Occipital lobe (tissue), 2 donors: ENCODE measurements around the gene SARS1. TPM values are rescaled to one million over a fixed set of nuclear protein-coding genes. Genes with fewer than 3 reads are reported as not detected.

Source experiments
- DNase-seq: peaks from one replicate; lab custom pipeline; 2025; lab: John Stamatoyannopoulos, UW
- total RNA-seq: library from RNA; depleted of rRNA; stranded (reverse); fragments of >200 nt; gene quantifications from one replicate; pipeline ENCODE4 v1.2.3, GENCODE V29; 2014

Gene SARS1
- total RNA-seq, 1 donor from 2014 or later, result 153 TPM

DNA sequence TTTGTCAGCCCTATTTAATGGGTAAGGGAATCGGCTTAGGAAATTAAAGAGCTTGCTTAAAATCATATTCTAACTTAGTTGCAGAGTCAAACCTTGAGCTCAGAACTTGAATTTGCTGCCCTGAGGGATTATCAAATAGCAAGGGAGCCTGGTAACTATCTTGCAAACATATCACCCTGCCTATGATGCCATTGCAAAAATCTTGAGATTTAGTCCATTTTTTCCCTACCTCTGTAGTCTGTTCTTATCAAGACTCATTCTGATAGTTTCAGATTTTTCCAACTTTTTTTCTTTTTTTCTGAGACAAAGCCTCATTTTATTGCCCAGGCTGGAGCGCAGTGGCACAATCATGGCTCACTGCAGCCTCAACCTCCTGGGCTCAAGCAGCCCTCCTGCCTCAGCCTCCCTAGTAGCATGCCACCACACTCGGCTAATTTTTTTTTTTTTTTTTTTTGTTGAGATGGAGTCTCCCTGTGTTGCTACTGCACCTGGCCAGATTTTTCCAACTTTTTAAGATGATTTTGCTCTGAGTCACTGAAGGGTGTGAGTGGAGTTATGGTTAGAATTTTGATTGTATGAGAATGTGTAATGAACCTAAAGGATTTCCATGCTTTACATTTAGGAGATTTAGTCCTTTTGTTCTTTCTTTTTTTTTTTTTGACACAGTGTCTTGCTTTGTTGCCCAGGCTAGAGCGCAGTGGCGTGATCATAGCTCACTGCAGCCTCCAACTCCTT, 12.2 kb downstream of the SARS1 start:
- no peak for DNase-seq

DNA sequence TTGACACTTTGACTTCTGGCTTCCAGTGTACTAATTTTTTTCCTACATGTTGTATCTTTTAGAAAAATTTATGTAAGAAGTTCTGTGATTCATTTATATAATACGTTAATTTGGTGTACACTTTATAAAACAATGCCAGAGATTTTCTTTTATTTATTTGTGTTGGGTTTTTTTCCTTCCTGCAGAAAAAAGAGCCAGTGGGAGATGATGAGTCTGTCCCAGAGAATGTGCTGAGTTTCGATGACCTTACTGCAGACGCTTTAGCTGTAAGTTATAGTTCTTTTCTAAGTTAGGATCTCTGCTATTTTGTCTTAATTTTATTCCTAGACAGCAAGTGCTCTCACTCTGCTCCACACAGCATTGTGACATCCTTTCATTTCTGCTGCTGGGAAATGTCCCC, 14.4 kb downstream of the SARS1 start:
- no peak for DNase-seq

DNA sequence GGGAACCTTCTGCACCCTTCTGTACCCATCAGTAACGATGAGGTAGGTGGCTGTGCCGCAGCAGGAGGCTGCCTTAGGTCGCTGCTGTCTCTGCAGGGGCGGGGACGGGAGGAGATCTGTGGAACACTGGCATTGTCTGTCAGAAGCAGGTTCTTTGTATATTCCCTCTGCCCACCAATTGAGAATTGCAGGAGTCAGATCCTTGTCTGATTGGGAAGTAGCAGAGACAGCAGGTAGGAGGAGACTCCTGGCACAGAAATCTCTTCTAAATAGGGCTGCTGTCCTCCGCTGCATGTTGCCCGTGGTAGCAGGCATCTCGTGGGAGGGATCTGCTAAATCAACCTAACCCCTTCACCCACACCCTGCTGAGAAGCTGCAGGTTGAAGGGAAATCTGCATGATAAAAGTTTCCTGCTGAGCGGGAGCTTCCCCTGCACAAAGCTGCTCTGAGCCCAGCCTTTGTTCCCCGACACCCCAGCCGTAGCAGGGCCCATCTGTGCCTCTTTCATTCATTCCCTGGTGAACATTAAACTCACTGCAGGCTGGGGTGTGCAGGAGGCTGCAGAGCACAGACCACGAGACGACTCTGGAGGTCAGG, 15.9 kb downstream of the SARS1 start:
- peak; percentile 46 for DNase-seq

GRCh38 chr1:109231066-109231465, 17.3 kb downstream of the SARS1 start:
- DNase-seq, result no peak

DNA sequence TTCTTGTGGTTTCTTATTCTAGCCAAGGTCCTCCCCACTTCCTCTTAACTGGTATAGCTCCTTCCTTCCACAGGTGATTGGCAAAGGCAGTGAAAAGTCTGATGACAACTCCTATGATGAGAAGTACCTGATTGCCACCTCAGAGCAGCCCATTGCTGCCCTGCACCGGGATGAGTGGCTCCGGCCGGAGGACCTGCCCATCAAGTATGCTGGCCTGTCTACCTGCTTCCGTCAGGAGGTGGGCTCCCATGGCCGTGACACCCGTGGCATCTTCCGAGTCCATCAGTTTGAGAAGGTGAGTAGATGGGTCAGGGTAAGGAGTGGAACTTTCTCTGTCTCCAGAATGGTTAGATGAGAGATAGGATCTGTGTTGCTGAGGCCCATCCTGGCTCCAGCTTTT, 21.4 kb downstream of the SARS1 start:
- DNase-seq, result no peak

DNA sequence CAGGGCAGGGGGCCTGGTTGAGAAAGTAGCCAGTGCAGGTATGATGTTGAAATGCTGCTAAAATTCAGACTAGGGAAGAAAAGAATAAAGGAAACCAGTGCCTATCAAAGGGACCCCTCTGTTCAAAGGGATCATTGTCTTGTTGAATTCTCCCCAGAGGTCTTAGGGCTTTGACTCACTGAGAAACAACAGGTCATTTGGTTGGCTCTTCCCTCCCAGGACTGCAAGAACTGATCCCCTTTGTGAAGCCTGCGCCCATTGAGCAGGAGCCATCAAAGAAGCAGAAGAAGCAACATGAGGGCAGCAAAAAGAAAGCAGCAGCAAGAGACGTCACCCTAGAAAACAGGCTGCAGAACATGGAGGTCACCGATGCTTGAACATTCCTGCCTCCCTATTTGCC, 23.8 kb downstream of the SARS1 start:
- no peak for DNase-seq

DNA sequence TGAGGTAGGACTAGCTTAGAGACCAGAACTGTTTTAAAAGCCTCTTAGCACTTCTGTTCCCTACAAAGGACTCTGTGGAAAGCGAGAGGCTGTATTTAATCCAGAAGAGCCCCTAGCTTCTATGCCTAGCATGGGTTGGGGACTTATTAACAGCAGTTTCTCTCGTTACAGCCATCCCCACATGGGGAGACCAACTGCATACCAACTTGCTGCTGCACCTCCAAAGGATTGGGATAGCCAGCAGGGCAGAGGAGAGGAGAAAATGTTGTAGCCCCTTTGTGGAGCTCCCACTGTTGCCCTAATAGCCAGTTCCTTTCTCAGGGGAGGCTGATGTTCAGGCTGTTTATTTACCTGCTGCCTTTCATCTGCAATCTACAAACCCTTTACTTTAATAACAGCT, 24.7 kb downstream of the SARS1 start:
- DNase-seq, result no peak

- DNase-seq, result no peak
Measured at GRCh38 chr1:109239047-109239408, 25.3 kb downstream of the SARS1 start.

DNA sequence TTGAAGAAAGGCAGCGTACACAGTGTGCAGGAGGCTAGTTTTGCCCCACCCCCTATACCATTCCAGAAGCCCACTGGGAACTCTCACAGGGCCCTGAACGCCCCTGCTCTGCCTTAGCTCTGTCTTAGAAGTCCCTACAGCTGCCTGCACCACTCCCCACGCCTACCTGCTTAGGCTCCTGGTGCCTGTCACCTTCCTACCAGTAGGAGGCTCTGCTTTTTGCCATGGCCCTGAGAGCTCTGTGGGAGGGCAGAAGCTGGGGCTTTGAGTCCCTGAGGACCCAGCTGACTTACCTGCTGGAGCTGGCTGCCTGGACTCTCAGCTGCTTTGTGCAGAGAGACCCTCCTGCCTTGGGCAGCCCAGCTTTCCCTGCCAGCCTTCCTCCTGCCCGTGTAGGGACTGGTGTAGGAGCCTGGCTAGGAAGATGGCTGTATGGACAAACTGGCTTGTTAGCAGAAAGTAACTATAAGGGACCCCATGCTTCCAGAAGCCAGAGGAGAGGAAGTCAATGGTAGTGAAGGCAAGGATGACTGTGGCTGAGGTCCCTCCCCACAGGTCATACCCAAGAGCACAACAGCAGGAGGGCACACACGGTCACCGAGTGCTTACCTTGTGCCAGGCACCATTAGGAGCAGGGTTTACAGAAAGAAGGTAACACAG, 25.8 kb downstream of the SARS1 start:
- DNase-seq, result no peak

DNA sequence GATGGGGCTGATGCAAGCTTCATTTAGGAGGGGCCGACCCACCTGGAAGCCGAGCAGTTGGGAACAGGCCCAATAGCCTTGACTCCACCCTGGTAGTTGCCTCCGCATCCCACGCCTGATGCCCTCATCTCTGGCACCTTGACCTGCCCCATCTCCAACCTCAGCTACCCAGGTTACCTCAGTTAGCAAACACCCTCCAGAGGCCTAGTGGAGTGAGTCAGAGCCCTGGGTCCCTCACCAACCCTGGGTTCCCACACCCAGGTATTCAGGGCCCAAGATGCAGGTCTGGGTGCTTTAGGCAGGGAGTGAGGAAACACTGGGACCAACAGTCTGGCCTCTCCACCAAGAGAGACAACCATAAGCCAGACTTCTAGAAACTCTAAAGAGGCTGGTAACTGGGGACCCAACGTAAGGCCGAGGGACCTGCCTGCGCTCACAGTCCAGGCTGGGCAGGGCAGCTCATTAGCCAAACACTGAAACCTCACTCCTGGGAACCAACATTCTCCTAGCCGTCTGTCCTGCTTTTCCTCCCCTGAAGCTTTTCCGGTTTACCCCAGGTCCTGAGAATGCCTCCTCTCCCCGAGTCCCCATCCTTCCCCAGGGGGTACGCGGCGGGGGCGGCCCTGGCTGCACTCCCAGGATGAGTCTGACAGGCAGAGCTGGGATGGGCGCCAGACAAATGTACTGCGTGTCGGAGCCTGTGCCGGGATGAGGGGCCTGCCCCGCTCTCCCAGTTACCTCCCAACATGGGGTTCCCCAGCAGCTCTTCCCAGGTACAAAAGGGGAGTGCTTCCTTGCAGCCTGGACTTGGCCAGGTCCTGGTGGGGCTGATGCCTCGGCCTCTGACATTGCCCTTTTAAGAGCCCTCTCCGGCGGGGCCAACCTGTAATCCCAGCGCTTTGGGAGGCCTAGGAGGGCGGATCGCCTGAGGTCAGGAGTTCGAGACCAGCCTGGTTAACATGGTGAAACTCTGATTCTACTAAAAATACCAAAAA, 26.7 kb downstream of the SARS1 start:
- DNase-seq, result peak; percentile 69

DNA sequence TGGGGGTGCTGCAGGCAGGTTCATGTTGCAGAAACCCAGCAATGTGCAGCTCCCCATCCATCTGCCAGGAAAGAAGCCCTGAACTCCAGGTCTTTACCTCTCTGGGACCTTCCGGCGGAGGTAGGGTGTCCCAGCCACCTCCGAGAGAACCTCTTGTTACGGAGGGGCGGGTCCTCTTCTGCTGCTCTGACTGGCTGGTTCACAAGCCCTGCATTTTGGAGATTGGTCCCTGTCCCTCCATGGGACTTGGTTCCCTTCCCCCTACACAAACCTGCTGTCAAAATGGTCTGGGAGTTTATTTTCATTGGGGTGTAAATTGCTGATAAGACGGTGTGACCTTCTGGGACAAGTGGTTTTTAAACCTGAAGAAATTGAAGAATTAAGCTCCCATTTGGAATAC, 27.6 kb downstream of the SARS1 start:
- DNase-seq, result no peak

DNA sequence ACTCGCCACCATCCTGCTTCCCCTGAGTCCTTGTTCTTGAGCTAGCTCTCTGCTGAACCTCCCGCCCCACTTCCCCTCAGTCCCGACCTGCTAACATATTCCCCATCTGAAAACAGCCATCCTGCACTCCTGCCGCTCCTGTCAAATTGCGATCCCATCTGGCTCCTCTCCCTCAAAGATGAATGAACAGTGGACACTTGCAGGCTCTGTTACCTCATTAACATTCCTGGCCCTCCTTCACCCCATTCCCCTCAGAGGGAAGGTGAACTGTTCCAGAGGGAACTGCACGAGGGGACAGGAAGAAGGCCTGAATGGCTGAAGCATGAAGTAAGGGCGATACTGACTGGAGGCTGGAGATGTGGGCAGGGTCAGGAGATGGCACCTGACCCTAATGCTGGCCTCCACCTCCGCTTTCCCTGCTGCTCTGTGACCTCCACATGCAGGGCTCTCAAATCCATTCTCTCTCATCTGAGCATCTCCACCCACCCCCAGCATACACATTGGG, 28.2 kb downstream of the SARS1 start:
- no peak for DNase-seq

- no peak for DNase-seq
Measured at GRCh38 chr1:109242387-109242786, 28.7 kb downstream of the SARS1 start.

- no peak for DNase-seq
Measured at GRCh38 chr1:109243221-109243620, 29.5 kb downstream of the SARS1 start.

- DNase-seq, result no peak
Measured at GRCh38 chr1:109243860-109244552, 30.3 kb downstream of the SARS1 start.

DNA sequence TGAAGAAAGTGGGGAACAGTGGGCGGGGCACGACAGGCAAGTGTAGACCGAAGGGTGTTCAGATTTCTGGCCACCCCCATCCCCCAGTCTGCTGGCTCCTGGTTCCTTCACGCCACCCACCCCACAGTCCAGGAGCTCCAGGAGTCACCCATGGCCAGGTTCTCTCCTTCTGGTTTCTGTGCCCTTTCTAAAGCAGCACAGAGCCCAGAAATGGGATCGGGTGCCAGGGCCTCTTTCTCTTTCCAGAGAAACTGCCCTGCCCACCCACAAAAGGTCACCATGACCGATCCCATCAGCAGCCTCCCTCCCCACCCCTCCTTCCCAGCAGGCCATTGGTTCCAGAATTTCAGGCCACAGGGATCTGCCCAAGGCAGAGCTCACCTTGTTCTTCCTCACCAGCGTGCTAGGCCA, 32.4 kb downstream of the SARS1 start:
- no peak for DNase-seq

DNA sequence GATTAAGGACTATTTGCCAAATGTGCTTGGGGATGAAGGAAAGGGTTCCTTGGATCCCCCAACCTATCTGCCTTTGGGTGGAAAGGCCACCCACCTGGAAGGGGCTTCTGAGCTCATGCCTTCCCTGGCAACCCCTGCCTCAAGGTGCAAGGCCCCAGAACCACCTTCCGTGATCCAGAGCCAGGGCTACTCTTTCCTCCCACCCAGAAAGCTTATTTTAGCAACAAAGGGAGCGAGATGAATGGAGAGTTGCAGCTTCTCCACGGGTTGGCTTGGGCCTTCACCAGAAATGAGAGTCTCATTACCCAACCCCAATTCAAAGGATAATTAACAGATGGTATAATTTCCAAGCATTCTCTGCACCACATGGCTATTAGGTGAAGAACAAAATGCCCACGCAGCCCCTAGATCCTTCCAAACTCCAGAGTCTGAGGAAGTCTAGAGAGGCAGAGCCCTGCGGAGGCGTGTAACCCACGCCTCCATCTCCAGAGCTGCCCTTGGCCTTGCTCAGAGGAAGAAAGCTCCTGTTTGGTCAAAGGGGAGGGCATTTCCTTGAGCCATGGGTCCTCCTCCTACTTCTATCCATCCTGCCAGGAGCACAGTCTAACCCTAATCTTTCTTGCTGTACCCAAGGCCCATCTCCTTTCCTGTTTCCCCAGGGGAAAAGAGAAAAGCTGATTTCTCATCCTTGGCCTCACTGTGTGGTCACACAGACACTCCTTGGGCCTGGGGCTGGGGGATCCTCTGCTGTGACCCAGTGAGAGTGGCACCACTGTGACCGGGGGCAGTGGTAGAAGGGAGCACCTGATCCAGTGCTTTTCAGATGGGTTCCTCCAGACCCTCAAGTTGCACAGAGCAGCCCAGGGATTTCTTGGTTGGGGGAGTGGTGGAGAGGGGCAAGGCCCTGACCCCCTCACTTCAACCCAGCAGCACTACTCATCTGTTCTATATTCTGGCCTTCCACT, 34.0 kb downstream of the SARS1 start:
- DNase-seq, result no peak

- no peak for DNase-seq
Measured at GRCh38 chr1:109248444-109248796, 34.7 kb downstream of the SARS1 start.

DNA sequence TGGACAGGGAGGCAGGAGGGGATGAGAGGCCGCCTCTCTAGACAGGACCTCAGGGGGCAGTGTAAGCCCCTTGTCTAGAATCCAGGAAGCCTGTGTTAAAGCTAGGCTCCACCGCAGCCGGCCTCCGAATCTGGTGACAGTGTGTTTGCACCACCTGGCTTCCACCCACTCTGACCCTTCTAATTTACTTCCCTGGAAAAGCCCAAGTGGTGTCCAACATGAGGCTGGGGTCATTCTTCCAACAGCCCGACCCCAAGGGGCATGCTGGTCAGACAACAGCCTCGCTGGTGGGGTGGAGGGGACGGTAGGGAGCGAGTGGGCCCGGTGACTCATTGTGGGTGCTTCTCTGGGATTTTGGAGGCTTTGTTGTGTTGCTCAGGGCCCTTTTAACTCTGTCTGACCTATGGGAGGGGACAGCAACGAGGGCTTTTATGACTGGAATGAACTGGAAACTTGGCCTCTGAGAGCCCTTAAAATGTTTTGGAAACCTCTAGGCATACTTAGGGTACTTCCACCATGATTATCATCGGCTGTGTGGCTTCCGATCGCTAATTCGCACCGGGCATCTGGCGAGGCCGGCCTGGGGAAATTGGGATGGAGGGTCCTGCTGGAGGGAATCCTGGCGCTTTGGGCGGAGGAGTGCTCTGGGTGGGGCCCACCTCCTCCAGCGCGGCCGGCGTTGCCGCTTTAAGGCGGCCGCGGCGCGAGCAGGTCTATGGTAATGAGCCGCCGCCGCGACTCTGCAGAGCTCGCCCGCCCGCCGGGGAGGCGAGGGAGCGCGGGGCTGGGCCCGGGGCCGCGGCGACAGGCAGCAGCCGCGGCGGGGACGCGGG, 35.3 kb downstream of the SARS1 start, which contains the start of gene CELSR2:
CELSR2 (plus strand) TSS at position 743 of the 833 bp plus-strand sequence. CDS start 541 bp downstream, outside the sequence.
- no peak for DNase-seq
